ENCODE data around the gene ZNF483.

GRCh38 chr9:111525056-111525977 lies at the start of gene ZNF483:
- TF ChIP-seq CTCF (IDR thresholded peaks at IDR 0.05; ENCODE audit: low read length), result no peak
- TF ChIP-seq EZH2 (IDR thresholded peaks at IDR 0.05; ENCODE audit: borderline replicate concordance, low read length), result no peak

Data from OCI-LY1 (cell line).